ENCODE data around the gene HNRNPC.
"Not testable (repeated sequence)": the region's sequence is repeated elsewhere in the genome, so short reads cannot be mapped to it uniquely, and the experiment has no call there.

HNRNPC gene

GRCh38 chr14:21269252-21270046 is at the start of gene HNRNPC:
HNRNPC (minus strand) TSS chr14:21269442; CDS start chr14:21234193, 35,249 bp downstream.
- peak; percentile 100 for DNase-seq (ENCODE audit: low read depth)

GRCh38 chr14:21317398-21317797 is 48.2 kb upstream of the HNRNPC start:
- no peak for DNase-seq (ENCODE audit: low read depth)

GRCh38 chr14:21313512-21313911 is 44.3 kb upstream of the HNRNPC start:
- no peak for DNase-seq (ENCODE audit: low read depth)

GRCh38 chr14:21311614-21312013 is 42.4 kb upstream of the HNRNPC start:
- DNase-seq (ENCODE audit: low read depth), result no peak

GRCh38 chr14:21309956-21310355 is 40.7 kb upstream of the HNRNPC start:
- no peak for DNase-seq (ENCODE audit: low read depth)

- no peak for DNase-seq (ENCODE audit: low read depth)
Measured at GRCh38 chr14:21309238-21309636, 40.0 kb upstream of the HNRNPC start.

GRCh38 chr14:21308479-21309237 is 39.4 kb upstream of the HNRNPC start:
- peak; percentile 51 for DNase-seq (ENCODE audit: low read depth)

- DNase-seq (ENCODE audit: low read depth), result no peak
Measured at GRCh38 chr14:21308132-21308478, 38.9 kb upstream of the HNRNPC start.

GRCh38 chr14:21307637-21308036 is 38.4 kb upstream of the HNRNPC start:
- no peak for DNase-seq (ENCODE audit: low read depth)

- DNase-seq (ENCODE audit: low read depth), result not testable (repeated sequence)
Measured at GRCh38 chr14:21302836-21303140, 33.5 kb upstream of the HNRNPC start.

GRCh38 chr14:21302013-21302835 is 33.0 kb upstream of the HNRNPC start:
- no peak for DNase-seq (ENCODE audit: low read depth)

- DNase-seq (ENCODE audit: low read depth), result no peak
Measured at GRCh38 chr14:21300892-21301291, 31.6 kb upstream of the HNRNPC start.

- DNase-seq (ENCODE audit: low read depth), result no peak
Measured at GRCh38 chr14:21299562-21300130, 30.4 kb upstream of the HNRNPC start.

GRCh38 chr14:21298358-21298757 is 29.1 kb upstream of the HNRNPC start:
- no peak for DNase-seq (ENCODE audit: low read depth)

GRCh38 chr14:21294026-21294425 is 24.8 kb upstream of the HNRNPC start:
- not testable (repeated sequence) for DNase-seq (ENCODE audit: low read depth)

GRCh38 chr14:21287168-21287567 is 17.9 kb upstream of the HNRNPC start:
- no peak for DNase-seq (ENCODE audit: low read depth)

- not testable (repeated sequence) for DNase-seq (ENCODE audit: low read depth)
Measured at GRCh38 chr14:21286516-21286915, 17.3 kb upstream of the HNRNPC start.

GRCh38 chr14:21281917-21282316 is 12.7 kb upstream of the HNRNPC start:
- not testable (repeated sequence) for DNase-seq (ENCODE audit: low read depth)

GRCh38 chr14:21279783-21280182 is 10.5 kb upstream of the HNRNPC start, which contains the start of gene RPGRIP1:
RPGRIP1 (plus strand) TSS chr14:21280083; CDS start chr14:21287977, 7,894 bp downstream.
- no peak for DNase-seq (ENCODE audit: low read depth)

- no peak for DNase-seq (ENCODE audit: low read depth)
Measured at GRCh38 chr14:21278632-21279031, 9.4 kb upstream of the HNRNPC start.

- DNase-seq (ENCODE audit: low read depth), result no peak
Measured at GRCh38 chr14:21275261-21275858, 6.1 kb upstream of the HNRNPC start.

- not testable (repeated sequence) for DNase-seq (ENCODE audit: low read depth)
Measured at GRCh38 chr14:21272661-21273060, 3.4 kb upstream of the HNRNPC start.

All from stimulated activated CD8-positive, alpha-beta memory T cell treated with anti-CD3 and anti-CD28 coated beads, Interleukin-12 subunit alpha, Interleukin-12 subunit beta, amount 100 ng/mL, for 4 hours (primary cell).